Coronary artery (tissue), 2 donors: ENCODE measurements around the gene KIFC3.

Source experiments
- DNase-seq: peaks from one replicate; pipeline ENCODE4 v3.0.0-alpha.2; 2017; ENCODE audit warnings: low spot score
- H3K27ac ChIP-seq, 2 donors: fragments of 200-600 bp; sonication (generic); one replicate each; pipeline ENCODE4 v1.5.1; 2016 to 2019
- H3K4me3 ChIP-seq: fragments of 200-600 bp; sonication (generic); 2 replicates; pipeline ENCODE4 v1.5.1; 2016; ENCODE audit warnings: mild to moderate bottlenecking, moderate library complexity
- TF ChIP-seq, protein P1 (sequence below): fragments of 200-600 bp; sonication (generic); IDR thresholded peaks from one replicate; pipeline ENCODE4 v1.5.1; 2019; ENCODE audit warnings: antibody characterized with exemption

The KIFC3 gene

DNA sequence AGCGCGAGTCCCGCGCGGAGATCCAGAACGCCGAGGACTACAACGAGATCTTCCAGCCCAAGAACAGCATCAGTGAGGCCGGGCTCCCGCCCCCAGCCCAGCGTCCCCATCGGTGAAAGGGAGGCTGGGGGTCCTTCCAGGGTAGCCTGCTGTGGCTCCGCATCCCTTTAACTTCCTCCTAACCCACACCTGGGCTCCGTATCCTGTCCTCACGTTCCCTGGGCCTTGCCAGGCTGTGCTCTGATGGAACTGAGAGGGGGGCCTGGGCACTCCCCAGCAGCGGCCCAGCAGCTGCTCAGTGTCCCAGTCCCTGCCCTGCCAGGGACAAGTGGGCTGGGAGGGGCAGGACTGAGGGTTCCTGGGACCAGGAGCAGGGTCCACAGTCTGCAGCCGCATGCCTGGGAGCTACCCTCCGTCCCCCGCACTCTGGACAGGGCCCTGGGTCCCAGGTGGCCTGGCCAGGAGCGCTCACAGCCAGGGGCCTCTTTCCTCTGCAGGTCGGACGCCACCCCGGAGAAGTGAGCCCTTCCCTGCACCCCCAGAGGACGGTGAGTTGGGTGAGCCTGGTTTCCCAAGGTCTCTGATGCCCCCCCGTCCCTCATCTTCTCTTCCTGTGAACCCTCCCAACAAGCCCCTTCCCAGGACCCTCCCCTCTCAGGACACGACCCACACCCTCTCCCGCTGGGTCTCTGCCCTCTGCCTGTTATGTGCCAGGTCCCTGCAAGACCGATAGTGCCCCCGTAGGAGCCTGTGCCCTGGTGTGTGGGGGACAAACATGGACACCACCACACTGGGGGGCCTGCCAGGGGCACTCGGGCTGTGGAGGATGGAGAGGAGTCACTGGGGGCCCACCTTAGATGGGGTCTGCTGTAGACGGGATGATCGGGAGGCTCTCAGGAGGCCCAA is 48.6 kb downstream of the KIFC3 start:
- TF ChIP-seq, protein P1, sequence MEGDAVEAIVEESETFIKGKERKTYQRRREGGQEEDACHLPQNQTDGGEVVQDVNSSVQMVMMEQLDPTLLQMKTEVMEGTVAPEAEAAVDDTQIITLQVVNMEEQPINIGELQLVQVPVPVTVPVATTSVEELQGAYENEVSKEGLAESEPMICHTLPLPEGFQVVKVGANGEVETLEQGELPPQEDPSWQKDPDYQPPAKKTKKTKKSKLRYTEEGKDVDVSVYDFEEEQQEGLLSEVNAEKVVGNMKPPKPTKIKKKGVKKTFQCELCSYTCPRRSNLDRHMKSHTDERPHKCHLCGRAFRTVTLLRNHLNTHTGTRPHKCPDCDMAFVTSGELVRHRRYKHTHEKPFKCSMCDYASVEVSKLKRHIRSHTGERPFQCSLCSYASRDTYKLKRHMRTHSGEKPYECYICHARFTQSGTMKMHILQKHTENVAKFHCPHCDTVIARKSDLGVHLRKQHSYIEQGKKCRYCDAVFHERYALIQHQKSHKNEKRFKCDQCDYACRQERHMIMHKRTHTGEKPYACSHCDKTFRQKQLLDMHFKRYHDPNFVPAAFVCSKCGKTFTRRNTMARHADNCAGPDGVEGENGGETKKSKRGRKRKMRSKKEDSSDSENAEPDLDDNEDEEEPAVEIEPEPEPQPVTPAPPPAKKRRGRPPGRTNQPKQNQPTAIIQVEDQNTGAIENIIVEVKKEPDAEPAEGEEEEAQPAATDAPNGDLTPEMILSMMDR, result no peak
- no peak overlapping the region for H3K4me3 ChIP-seq
- no peak overlapping the region for H3K27ac ChIP-seq
- DNase-seq, result no peak

DNA sequence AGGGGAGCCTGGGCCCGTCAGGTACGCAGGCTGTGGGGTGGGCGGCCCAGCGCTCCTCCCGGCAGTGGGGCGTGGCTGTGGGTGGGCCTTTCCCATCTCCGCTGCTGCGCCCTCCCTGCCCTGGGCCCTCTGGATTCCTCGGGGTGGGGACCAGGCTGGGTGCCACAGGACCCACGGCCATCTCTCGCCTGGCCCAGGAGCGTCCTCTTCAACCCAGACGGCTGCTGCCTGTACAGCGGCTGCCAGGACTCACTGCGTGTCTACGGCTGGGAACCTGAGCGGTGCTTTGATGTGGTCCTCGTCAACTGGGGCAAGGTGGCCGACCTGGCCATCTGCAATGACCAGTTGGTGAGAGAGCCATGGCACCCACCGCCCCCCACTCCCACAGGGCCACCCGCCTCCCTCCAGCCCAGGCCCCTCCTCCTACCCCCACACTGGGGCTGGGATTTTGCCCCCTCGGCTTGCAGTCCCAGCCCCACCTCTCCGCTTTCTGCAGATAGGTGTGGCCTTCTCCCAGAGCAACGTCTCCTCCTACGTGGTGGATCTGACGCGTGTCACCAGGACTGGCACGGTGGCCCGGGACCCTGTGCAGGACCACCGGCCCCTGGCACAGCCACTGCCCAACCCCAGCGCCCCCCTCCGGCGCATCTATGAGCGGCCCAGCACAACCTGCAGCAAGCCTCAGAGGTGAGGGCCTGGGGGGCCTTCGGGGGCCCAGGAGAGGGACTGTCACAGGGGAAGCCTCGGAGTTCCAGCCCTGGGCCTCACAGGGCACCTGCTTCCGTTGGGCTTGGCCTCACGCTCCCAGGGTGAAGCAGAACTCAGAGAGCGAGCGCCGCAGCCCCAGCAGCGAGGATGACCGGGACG is 49.5 kb downstream of the KIFC3 start:
- TF ChIP-seq, protein P1, result no peak
- H3K27ac ChIP-seq, result no peak overlapping the region
- no peak for DNase-seq

DNA sequence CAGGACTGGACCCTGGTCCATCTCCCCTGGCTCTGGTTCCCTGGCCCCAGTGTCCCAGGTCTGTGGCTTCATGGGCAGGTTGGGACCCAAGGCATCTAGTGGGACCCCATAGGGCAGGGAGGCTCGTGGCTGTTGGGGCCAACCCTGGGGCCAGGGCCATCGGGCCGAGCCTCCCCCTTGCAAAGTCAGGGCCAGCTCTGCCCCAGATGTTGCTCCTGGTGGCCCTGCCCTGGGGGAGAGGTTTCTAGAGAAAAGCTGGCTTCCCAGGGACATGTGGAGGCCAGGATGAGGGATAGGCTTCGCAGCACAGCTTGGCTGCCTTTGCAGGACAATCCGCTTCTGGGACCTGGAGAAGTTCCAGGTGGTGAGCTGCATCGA is 50.1 kb downstream of the KIFC3 start:
- TF ChIP-seq, protein P1, result no peak
- no peak overlapping the region for H3K4me3 ChIP-seq
- DNase-seq, result no peak

More for the DNA sequence above, 49.5 kb downstream of the KIFC3 start:
- no peak overlapping the region for H3K4me3 ChIP-seq

DNA sequence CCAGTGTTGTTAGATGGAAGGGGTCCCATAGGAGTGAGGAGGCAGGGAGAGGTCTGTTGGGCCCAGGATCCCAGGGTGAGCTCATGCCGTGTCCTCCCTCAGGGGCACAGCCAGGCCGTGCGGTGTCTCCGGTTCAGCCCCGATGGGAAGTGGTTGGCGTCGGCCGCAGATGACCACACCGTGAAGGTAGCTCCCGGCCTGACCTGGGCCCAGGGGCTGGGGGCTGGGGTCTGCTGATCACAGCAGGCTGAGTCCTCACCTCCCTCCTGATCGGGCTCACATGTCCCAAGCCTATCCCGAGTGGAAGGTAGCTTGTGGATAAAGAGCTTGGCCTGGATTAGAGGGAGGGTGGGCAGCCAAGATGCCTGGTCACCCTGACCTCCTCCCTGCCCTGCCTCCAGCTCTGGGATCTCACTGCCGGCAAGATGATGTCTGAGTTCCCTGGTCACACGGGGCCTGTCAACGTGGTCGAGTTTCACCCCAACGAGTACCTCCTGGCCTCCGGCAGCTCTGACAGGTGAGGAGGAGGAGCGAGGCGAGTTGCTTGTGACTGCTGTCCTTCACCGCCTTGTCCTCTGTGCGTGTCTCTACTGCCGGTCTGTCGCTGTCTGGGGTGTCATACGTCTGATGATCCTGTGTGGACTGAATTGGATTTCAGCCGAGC is 50.6 kb downstream of the KIFC3 start:
- TF ChIP-seq, protein P1, result no peak
- no peak for DNase-seq
- H3K4me3 ChIP-seq, result no peak overlapping the region
- no peak overlapping the region for H3K27ac ChIP-seq

More for the DNA sequence above, 50.1 kb downstream of the KIFC3 start:
- no peak overlapping the region for H3K27ac ChIP-seq

DNA sequence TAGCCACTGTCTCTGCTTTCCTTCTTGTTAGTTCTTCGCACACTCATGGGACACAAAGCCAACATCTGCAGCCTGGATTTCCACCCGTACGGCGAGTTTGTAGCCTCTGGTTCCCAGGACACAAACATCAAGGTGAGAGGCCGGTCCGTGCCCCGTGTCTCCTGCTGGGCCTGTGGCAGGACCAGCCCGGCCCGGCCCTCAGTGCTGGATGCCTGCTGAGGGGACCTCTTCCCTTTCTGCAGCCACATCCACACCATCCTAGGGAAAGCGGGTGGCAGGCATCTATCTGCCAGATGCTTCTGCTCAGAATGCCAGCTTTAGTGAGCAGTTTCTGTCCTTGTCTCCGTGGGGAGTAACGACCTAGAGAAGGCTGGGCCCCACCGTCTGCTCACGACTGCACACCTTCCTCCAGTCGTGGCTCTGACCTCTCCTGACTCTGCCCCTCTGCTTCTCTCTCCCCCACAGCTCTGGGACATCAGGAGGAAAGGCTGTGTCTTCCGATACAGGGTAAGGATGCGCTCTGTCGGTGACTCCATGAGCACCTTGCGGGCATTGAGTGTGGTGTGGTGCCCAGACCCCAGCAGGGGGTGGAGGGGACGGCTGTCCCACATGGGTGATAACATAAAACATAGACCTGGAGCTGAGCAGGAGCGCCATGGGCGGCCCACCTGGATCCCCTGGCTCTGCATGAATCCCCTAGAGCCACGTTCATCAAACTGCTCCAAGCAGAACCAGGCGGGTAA is 51.3 kb downstream of the KIFC3 start:
- TF ChIP-seq, protein P1, result no peak
- Histone ChIP-seq H3K27ac (no peak overlapping the region), H3K4me3 (no peak overlapping the region)
- DNase-seq, result no peak

DNA sequence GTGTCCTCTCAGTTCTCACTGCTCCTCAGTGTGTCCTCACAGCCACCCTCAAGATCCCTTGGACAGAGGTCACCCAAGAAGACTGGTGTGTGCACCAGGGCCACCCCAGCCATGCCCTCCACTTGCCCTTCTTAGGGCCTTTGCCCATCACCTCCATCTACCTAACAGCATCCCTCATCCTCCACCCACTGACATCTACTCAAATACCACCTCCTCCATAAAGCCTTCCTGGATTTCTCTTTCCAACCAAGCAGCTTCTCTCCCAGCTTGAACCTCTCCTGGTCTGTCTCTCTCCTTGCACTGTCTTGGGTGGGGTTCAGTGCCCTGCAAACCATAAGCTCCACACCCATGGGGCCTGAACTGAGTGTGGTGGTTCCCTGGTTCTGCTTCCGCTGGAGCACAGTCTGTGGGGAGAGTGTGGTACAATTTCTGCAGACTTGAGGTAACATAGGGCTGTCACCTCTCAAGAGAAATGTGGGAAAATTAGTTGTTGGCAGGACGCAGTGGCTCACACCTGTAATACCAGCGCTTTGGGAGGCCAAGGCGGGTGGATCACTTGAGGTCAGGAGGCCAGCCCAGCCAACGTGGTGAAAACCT is 52.3 kb downstream of the KIFC3 start:
- TF ChIP-seq, protein P1, result no peak
- no peak overlapping the region for H3K27ac ChIP-seq
- no peak for DNase-seq
- no peak overlapping the region for H3K4me3 ChIP-seq
